ENCODE results near the gene SSTR5.
A peak's percentile ranks its signal among the peaks of the same experiment; 100 is the strongest.

Gene SSTR5

DNA sequence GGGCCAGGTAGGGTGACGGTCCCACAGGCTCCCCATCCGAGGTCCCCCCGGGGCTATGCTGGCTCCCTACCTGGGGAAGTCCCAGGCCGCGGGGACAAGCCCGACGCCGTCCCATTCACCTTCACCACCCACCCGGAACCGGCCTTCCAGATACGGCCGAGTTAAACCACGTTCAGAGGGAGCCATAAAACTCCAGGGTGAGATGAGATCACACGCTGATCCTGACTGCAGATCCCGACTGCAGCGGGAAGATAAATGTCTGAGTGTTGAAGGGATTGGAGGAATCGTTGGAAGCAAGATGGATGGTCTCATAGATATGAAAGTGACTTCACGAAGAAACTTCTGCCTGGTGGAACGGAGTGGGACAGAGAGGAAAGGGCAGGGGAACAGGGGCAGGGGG is 37.1 kb downstream of the SSTR5 start:
- TF ChIP-seq POLR2A (IDR thresholded peaks at IDR 0.05; ENCODE audit: low read length) (no peak), GATA1 (IDR thresholded peaks at IDR 0.05; ENCODE audit: low read depth, low read length) (no peak)
- no peak for DNase-seq

- DNase-seq = no peak
- TF ChIP-seq POLR2A (IDR thresholded peaks at IDR 0.05; ENCODE audit: low read length) (no peak), GATA1 (IDR thresholded peaks at IDR 0.05; ENCODE audit: low read depth, low read length) (no peak)
These were observed 40.1 kb downstream of the SSTR5 start for GRCh38 chr16:1112506-1113184.

GRCh38 chr16:1113489-1113888 is 40.9 kb downstream of the SSTR5 start:
- TF ChIP-seq GATA1 (IDR thresholded peaks at IDR 0.05; ENCODE audit: low read depth, low read length) (no peak), POLR2A (IDR thresholded peaks at IDR 0.05; ENCODE audit: low read length) (no peak)

DNA sequence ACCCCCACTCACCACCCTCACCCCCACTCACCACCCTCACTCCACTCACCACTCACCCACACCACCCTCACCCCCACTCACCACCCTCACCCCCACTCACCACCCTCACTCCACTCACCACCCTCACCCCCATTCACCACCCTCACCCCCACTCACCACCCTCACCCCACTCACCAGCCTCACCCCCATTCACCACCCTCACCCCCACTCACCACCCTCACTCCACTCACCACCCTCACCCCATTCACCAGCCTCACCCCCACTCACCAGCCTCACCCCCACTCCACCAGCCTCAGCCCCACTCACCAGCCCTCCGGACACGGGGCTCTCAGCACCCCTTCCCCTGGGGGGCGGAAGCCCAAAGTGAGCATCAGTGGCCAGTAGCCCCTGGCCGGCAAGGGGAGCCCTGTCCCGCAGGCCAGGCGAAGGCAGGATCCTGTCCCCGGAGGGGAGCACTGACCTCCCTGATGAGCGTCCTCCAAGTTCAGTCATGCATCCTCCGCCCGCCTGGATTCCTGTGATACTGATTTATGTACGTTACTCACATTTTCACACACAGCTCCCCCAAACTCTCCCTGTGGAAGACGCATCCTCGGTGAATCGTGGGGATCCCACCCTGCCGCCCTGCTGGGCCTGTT is 41.5 kb downstream of the SSTR5 start:
- peak in 1 of 2 experiments; percentile 23 for DNase-seq
- TF ChIP-seq GATA1 (IDR thresholded peaks at IDR 0.05; ENCODE audit: low read depth, low read length) = no peak
- TF ChIP-seq POLR2A (IDR thresholded peaks at IDR 0.05; ENCODE audit: low read length) = no peak

More at GRCh38 chr16:1113489-1113888, 40.9 kb downstream of the SSTR5 start:
- DNase-seq = no peak

- TF ChIP-seq GATA1 (IDR thresholded peaks at IDR 0.05; ENCODE audit: low read depth, low read length) = no peak
- no peak for TF ChIP-seq POLR2A (IDR thresholded peaks at IDR 0.05; ENCODE audit: low read length)
- no peak for DNase-seq
These were observed 44.1 kb downstream of the SSTR5 start for GRCh38 chr16:1116693-1117077.

DNA sequence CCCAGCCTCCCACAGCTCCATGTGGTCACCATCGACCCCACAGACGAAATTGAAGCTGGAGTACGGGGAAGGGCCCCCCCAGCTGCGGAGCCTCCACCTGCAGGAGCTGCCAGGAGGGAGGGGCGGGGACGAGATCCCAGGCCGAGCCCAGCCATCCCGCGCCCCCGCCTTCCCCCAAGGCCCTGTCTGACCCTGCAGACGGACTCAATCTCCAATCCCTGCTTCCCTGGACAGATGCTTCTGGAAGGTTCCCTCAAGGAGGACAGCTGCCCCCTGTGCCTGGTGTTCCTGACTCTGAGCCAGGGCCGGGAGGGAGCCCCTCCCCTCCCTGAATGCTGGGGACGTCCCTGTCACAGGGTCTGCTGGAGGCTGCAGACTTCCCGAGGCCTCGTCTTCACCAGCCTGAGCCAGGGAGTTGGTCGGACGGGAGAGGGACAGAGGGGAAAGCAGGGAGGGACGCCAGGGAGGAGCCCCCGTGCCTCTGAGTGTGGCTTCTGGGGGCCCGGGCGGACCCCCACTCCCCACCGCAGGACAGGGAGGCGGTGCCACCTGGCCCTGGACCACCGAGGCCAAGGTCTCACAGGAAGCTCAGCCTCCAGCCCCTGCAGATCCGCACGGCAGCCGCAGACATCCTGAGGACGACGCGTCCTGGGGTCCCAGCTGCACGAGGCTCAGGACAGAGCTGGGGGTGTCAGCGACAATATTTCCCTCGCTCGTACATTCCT is 44.8 kb downstream of the SSTR5 start:
- no peak for DNase-seq
- TF ChIP-seq POLR2A (IDR thresholded peaks at IDR 0.05; ENCODE audit: low read length) (no peak), GATA1 (IDR thresholded peaks at IDR 0.05; ENCODE audit: low read depth, low read length) (no peak)

DNA sequence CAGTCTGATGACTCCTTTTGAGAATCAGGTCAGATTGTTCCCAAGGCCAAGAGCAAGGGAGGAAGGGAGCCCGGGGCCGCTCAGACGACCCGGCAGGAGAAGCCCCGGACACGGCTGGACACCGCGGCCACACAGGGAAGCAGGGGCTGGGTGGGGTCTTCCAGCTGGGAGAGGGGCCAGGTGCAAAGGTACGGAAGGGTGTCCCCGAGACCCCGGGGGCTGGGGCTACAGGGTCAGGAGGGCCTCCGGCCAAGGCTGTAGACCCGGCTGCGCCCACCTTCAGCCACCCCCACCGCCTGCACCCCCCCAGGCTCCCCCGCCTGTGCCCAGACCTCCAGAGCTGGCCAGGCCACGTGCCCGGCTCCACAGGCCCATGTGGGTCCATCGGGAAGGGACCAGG is 45.4 kb downstream of the SSTR5 start:
- DNase-seq = no peak
- TF ChIP-seq GATA1 (IDR thresholded peaks at IDR 0.05; ENCODE audit: low read depth, low read length) = no peak
- no peak for TF ChIP-seq POLR2A (IDR thresholded peaks at IDR 0.05; ENCODE audit: low read length)

DNA sequence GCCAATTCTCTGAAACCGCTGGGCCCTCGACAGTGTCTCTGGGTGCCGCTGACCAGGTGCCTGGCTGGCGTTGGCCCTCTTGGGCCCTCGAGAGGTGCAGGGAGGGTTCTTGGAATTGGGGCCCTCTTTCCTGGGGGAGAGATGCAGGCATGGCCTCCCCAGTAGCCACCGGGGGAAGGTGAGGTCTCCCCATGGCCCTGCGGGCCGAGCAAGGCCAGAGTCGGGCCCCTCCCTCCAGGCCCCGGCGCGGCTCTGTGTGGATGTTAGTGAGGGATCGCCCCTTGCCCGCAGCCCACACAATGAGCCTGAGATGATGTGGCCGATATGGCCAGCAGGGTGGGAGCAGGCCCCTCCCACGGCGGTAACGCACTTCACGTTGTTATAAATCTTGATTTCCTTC is 46.6 kb downstream of the SSTR5 start:
- TF ChIP-seq POLR2A (IDR thresholded peaks at IDR 0.05; ENCODE audit: low read length) (no peak), GATA1 (IDR thresholded peaks at IDR 0.05; ENCODE audit: low read depth, low read length) (no peak)
- DNase-seq = no peak

DNA sequence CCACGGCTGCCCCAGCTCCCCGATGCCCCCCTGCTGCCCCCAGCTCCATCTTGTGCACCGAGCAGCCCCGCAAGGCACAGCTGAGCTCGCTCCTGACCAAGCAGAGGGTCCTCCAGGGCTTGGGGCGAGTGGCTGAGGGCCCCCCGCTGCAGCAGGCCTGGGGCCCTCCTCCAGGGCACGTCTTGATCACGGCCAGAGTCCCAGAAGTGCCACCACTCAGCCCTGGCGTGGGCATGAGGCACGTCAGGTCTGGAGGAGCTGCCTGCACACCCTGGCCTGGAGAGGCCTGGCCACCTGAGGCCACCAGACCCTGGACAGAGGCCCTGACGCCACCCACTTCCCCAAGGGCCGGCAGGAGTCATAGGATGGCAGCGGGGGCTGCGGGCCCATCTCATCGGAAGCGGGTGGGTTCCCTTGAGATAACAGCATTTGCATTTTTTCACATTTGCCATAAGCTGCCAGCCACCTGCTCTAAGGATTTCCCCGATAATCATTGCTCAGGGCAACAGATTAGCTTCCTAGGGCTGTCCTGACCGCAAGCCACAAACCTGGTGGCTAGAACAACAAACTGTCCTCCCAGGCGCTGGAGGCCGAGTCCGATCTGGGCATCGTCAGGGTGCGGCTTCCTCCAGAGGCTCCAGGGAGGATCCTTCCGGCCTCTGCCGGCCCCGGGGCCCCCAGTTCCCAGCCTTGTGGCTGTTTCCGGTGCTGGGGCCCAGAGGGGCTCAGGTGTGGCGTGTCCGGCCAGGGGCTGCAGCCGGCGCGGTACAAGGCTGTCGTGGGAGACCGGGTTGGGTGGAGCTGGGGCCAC is 47.4 kb downstream of the SSTR5 start:
- TF ChIP-seq GATA1 (IDR thresholded peaks at IDR 0.05; ENCODE audit: low read depth, low read length) (no peak), POLR2A (IDR thresholded peaks at IDR 0.05; ENCODE audit: low read length) (no peak)
- no peak for DNase-seq

DNA sequence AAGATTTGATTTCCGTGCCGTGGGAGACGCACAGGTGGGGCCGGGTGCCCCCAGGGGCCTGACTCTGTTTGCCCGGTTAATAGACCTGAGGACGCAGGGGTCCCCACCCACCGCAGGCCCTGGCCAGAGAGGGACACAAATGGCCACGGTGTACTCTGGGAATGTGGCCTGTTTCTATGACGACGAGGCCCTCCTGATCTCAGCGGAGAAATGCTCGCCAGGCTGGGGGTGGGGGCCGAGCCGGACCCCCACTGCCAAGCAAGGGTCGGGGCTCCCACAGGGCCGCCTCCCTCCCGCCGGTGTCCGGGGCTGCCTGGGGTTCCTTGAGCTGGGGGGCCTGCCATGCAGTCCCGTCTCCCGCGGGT is 48.0 kb downstream of the SSTR5 start:
- no peak for DNase-seq
- TF ChIP-seq POLR2A (IDR thresholded peaks at IDR 0.05; ENCODE audit: low read length) (no peak), GATA1 (IDR thresholded peaks at IDR 0.05; ENCODE audit: low read depth, low read length) (no peak)

DNA sequence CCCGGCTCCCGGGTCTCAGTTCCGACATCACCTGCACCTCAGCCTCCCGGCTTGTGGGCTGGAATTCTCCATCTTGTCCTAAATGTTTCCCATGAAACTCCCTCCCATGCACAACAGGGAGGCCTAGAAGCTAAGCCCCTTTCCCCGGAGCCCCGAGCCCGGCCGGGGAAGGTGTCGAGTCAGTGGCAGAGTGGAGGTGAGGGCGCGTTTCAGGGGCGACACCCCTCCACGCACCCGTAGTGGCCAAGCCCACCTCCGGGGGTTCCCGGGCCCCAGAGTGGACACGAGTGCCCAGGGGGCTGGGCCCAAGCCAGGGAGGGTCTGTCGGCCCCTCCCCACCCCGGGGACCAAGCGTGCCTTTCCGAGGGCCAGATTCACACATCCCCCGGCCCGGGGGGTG is 48.5 kb downstream of the SSTR5 start:
- DNase-seq = no peak
- TF ChIP-seq POLR2A (IDR thresholded peaks at IDR 0.05; ENCODE audit: low read length) (no peak), GATA1 (IDR thresholded peaks at IDR 0.05; ENCODE audit: low read depth, low read length) (no peak)

DNA sequence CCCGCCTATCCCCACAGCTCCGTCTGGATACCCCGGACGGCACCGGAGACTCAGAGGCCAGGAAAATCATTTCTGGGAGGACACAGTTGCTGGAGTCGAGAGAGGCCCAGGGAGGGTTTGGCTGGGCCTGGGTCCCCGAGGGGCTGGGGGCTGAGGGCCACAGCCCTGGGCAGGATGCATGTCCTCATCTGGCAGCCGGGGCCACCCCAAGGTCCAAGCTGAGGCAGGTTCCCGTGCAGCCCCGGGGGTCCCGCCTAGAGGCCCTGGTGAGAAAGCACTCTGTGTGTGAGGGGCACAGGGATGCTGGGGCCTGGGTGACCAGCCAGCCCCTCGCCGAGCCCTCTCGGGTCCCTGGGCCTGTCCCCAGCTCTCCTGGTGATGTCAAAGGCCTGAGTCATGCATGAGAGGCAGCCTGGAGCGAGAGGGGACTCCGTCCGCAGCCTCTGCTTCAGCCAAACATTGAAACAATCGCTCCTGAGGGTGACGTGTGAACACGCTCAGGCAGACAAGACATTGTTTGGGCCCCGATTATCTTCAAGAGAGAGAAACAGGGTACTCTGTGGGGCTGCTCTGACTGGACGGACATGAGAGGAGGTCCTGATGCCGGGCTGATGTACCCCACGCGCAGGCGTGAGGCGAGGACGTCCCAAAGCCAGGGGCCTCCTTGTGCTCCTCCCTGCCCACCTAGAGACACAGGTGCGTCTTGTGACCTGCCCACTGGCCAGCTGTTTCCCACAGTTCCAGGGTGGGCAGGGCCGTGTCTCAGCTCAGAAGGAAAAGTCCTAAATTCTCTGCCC is 49.3 kb downstream of the SSTR5 start:
- no peak for TF ChIP-seq GATA1 (IDR thresholded peaks at IDR 0.05; ENCODE audit: low read depth, low read length)
- no peak for TF ChIP-seq POLR2A (IDR thresholded peaks at IDR 0.05; ENCODE audit: low read length)
- DNase-seq = no peak

DNA sequence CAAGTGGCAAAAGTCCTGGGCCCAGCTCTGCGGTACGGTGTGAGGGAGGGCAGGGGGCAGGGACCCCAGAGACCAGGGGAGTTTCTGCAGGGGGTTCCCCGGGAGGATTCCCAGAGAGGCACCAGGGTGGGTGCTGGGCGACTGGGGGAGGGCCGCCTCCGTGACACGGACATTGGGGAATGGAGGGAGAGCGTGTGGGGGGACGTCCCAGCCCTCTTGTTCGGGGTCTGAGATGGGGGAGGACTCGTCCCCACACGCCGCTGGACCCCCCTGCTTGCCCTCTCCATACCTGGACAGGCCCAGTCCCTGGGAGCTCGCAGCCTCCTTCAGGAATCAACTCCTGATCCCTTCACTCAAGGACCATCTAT is 49.8 kb downstream of the SSTR5 start:
- TF ChIP-seq POLR2A (IDR thresholded peaks at IDR 0.05; ENCODE audit: low read length) (no peak), GATA1 (IDR thresholded peaks at IDR 0.05; ENCODE audit: low read depth, low read length) (no peak)
- no peak for DNase-seq

Data from erythroblast (primary cell).